Adrenal gland (tissue), 5 donors: Measurements from ENCODE around the gene DUS1L.

Experiments
- POLR2A ChIP-seq, 2 donors: fragments of 450-650 bp; IDR thresholded peaks; one replicate each; pipeline ENCODE4 v1.6.1; 2017; ENCODE audit warnings: antibody characterized with exemption in 2 of 2, mild to moderate bottlenecking in 2 of 2, moderate library complexity in 1 of 2
- TF ChIP-seq, protein P1 (sequence below), 6 experiments: fragments of 450-650 bp in 4 of 6; fragments of 200-600 bp in 2 of 6; sonication (generic) in 1 of 6; IDR thresholded peaks; 1 replicate in 5 of 6; 2 replicates in 1 of 6; pipeline versions ENCODE4 v1.5.1 to v1.8.0; 2016 to 2021; ENCODE audit warnings: antibody characterized with exemption in 6 of 6, mild to moderate bottlenecking in 2 of 6, moderate library complexity in 1 of 6
- donor health status: DM: no; HTN: no; CAD: no.

DNA sequence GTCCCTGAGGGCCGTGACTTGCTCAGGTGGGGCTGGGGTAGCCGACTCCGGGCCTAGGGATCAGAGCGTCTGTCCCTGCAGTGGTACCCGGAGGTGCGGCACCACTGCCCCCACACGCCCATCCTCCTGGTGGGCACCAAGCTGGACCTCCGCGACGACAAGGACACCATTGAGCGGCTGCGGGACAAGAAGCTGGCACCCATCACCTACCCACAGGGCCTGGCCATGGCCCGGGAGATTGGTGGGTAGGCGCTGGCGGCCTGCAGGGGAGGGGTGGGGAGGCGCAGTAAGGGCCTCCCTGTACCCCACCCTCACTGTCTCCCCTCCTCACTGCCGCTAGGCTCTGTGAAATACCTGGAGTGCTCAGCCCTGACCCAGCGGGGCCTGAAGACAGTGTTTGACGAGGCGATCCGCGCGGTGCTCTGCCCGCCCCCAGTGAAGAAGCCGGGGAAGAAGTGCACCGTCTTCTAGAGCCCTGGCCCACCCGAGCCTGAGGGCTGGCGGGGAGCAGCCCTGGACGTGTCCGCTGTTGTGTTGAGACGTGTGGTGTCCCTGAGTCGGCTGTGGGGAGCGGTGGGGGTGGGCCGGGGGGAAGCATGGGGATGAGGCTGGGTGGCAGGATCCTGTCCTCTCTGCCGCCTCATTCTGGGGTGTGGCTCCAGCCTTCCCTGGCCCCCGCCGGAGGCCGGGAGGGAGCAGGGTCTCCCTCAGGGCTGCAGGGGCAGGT is 32.1 kb downstream of the DUS1L start:
- TF ChIP-seq, protein P1, sequence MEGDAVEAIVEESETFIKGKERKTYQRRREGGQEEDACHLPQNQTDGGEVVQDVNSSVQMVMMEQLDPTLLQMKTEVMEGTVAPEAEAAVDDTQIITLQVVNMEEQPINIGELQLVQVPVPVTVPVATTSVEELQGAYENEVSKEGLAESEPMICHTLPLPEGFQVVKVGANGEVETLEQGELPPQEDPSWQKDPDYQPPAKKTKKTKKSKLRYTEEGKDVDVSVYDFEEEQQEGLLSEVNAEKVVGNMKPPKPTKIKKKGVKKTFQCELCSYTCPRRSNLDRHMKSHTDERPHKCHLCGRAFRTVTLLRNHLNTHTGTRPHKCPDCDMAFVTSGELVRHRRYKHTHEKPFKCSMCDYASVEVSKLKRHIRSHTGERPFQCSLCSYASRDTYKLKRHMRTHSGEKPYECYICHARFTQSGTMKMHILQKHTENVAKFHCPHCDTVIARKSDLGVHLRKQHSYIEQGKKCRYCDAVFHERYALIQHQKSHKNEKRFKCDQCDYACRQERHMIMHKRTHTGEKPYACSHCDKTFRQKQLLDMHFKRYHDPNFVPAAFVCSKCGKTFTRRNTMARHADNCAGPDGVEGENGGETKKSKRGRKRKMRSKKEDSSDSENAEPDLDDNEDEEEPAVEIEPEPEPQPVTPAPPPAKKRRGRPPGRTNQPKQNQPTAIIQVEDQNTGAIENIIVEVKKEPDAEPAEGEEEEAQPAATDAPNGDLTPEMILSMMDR (IDR thresholded peaks at IDR 0.05): no peak
- no peak for TF ChIP-seq POLR2A (IDR thresholded peaks at IDR 0.05)
